ENCODE measurements around the gene CCDC9.

Gene CCDC9

DNA sequence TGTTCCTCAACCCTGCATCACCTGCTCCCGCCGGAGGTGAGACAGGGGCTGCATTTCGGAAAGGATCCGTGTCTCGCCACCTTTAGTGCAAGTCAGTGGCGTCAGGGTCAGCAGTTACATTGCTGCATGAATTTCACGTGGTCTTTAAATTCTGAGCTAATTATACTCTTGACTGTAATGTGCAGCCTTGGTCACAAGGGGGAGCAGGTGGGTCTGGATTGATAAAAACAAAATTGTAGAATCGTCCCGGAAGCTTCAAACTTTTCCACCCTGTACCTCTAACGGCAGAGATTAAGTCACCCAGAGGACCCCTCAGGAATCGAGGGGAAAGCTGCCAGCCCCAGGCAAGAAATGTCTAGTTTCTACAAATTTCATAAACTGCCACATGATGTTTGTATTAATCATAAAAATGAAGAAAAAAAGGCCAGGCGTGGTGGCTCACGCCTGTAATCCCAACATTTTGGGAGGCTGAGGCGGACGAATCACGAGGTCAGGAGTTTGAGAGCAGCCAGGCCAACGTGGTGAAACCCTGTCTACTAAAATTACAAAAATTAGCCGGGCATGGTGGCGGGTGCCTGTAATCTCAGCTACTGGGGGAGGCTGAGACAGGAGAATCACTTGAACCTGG, 45.5 kb upstream of the CCDC9 start:
- H3K36me3 ChIP-seq (ENCODE audit: insufficient read depth, low read length): peaks cover 55% of the 10 kb centered on the region
- no peaks in the 10 kb centered on the region for H3K9me3 ChIP-seq (ENCODE audit: insufficient read depth, low read length, severe bottlenecking)
- H3K4me2 ChIP-seq (ENCODE audit: insufficient read depth, low read length): peak overlapping the region; percentile 7; the same call in 1 of the 2 replicates
- peak overlapping the region; percentile 44 for H3K9ac ChIP-seq (ENCODE audit: low read depth, low read length)
- H3K4me1 ChIP-seq (ENCODE audit: insufficient read depth, low read length): peaks cover 14% of the 10 kb centered on the region
- no peaks in the 10 kb centered on the region for H3K27me3 ChIP-seq (ENCODE audit: insufficient read depth, low read length, poor library complexity)
- peaks cover 3% of the 10 kb centered on the region; the same call in 1 of the 2 replicates for H3K79me2 ChIP-seq (ENCODE audit: insufficient read depth, low read length)
- peak; percentile 80 for ATAC-seq (ENCODE audit: insufficient read depth, low read depth)
- no peak overlapping the region for H3K4me3 ChIP-seq (ENCODE audit: low read depth in 1 of 2, low read length in 2 of 2)
- peaks cover 5% of the 10 kb centered on the region; the same call in 1 of the 2 replicates for H4K20me1 ChIP-seq (ENCODE audit: insufficient read depth, low read length)
- H3K27ac ChIP-seq (ENCODE audit: low read length): peak overlapping the region; percentile 79
- DNase-seq: peak; percentile 85
- no peak for TF ChIP-seq EZH2 (IDR thresholded peaks at IDR 0.05; ENCODE audit: borderline replicate concordance, low read depth, low read length, severe bottlenecking)
- TF ChIP-seq, protein P1, sequence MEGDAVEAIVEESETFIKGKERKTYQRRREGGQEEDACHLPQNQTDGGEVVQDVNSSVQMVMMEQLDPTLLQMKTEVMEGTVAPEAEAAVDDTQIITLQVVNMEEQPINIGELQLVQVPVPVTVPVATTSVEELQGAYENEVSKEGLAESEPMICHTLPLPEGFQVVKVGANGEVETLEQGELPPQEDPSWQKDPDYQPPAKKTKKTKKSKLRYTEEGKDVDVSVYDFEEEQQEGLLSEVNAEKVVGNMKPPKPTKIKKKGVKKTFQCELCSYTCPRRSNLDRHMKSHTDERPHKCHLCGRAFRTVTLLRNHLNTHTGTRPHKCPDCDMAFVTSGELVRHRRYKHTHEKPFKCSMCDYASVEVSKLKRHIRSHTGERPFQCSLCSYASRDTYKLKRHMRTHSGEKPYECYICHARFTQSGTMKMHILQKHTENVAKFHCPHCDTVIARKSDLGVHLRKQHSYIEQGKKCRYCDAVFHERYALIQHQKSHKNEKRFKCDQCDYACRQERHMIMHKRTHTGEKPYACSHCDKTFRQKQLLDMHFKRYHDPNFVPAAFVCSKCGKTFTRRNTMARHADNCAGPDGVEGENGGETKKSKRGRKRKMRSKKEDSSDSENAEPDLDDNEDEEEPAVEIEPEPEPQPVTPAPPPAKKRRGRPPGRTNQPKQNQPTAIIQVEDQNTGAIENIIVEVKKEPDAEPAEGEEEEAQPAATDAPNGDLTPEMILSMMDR (IDR thresholded peaks at IDR 0.05; ENCODE audit: borderline replicate concordance, extremely low read depth, low read length, poor library complexity, severe bottlenecking): peak; percentile 91
- H2AFZ ChIP-seq (ENCODE audit: low read depth, low read length): no peak overlapping the region

- Histone ChIP-seq H3K9me3 (ENCODE audit: insufficient read depth, low read length, severe bottlenecking) (no peaks in the 10 kb centered on the region), H2AFZ (ENCODE audit: low read depth, low read length) (no peak overlapping the region), H3K27ac (ENCODE audit: low read length) (no peak overlapping the region), H4K20me1 (ENCODE audit: insufficient read depth, low read length) (no peaks in the 10 kb centered on the region), H3K36me3 (ENCODE audit: insufficient read depth, low read length) (peaks cover 9% of the 10 kb centered on the region), H3K27me3 (ENCODE audit: insufficient read depth, low read length, poor library complexity) (no peaks in the 10 kb centered on the region), H3K79me2 (ENCODE audit: insufficient read depth, low read length) (no peaks in the 10 kb centered on the region), H3K4me1 (ENCODE audit: insufficient read depth, low read length) (peaks cover 8% of the 10 kb centered on the region), H3K9ac (ENCODE audit: low read depth, low read length) (no peak overlapping the region), H3K4me2 (ENCODE audit: insufficient read depth, low read length) (no peak overlapping the region), H3K4me3 (ENCODE audit: low read depth in 1 of 2, low read length in 2 of 2) (no peak overlapping the region)
- TF ChIP-seq, protein P1 (IDR thresholded peaks at IDR 0.05; ENCODE audit: borderline replicate concordance, extremely low read depth, low read length, poor library complexity, severe bottlenecking): no peak
- TF ChIP-seq EZH2 (IDR thresholded peaks at IDR 0.05; ENCODE audit: borderline replicate concordance, low read depth, low read length, severe bottlenecking): no peak
- ATAC-seq (ENCODE audit: insufficient read depth, low read depth): no peak
- DNase-seq: no peak
Measured at GRCh38 chr19:47215581-47215980, 40.7 kb upstream of the CCDC9 start.

DNA sequence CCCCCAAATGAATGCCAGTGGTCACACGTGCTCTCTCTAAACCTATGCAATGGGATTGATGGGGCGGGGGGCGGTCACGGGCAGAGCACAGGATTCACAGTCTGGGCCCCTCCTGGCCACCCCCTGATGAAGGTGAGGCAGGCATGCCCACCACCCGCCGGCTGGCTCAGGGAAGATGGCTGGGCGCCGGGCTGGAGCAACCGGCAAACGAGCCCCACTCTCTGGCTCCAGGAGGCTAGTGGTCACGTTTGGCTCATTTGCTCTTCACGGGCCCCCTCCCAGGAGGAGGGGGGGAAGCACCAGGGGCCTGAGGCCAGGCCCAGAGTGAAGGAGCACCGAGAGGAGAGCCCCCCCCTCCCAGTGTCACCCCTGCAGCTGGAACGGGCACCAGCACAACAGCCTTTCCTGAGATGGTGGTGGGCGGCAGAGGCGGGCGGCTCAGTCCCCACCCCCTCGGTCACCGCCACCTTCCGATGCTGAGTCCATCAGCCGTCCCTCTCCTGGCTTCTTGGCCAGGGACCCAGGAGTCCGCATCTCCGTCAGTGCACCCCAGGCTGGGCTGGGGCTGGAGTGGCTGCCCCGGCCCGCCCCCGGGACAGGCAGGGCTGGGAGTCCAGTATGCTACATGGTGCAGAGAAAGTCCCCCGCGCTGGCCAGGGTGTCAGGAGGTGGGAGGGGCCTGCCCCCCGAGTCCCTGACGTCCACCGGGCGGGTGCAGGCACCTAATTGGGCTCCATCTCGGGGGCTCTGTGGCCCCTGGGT, 35.1 kb upstream of the CCDC9 start:
- H2AFZ ChIP-seq (ENCODE audit: low read depth, low read length): no peak overlapping the region
- no peaks in the 10 kb centered on the region for H3K9me3 ChIP-seq (ENCODE audit: insufficient read depth, low read length, severe bottlenecking)
- H3K27ac ChIP-seq (ENCODE audit: low read length): no peak overlapping the region
- no peak overlapping the region for H3K9ac ChIP-seq (ENCODE audit: low read depth, low read length)
- no peaks in the 10 kb centered on the region for H3K27me3 ChIP-seq (ENCODE audit: insufficient read depth, low read length, poor library complexity)
- peaks cover 7% of the 10 kb centered on the region; the same call in 1 of the 2 replicates for H4K20me1 ChIP-seq (ENCODE audit: insufficient read depth, low read length)
- H3K36me3 ChIP-seq (ENCODE audit: insufficient read depth, low read length): peaks cover 16% of the 10 kb centered on the region
- no peak for TF ChIP-seq EZH2 (IDR thresholded peaks at IDR 0.05; ENCODE audit: borderline replicate concordance, low read depth, low read length, severe bottlenecking)
- TF ChIP-seq, protein P1 (IDR thresholded peaks at IDR 0.05; ENCODE audit: borderline replicate concordance, extremely low read depth, low read length, poor library complexity, severe bottlenecking): no peak
- H3K4me1 ChIP-seq (ENCODE audit: insufficient read depth, low read length): peaks cover 11% of the 10 kb centered on the region
- ATAC-seq (ENCODE audit: insufficient read depth, low read depth) (no peak), DNase-seq (no peak)
- H3K4me3 ChIP-seq (ENCODE audit: low read depth in 1 of 2, low read length in 2 of 2): no peak overlapping the region
- no peak overlapping the region for H3K4me2 ChIP-seq (ENCODE audit: insufficient read depth, low read length)
- no peaks in the 10 kb centered on the region for H3K79me2 ChIP-seq (ENCODE audit: insufficient read depth, low read length)

Data from DND-41 (cell line).